HUDEP-2 (cell line): ENCODE measurements around the gene MYO15A.

Experiments used
- DNase-seq, 76 experiments: peaks; one replicate each; lab custom pipeline; 2025; ENCODE audit not compliant: unreplicated experiment in 76 of 76; lab: John Stamatoyannopoulos, UW

Gene MYO15A

DNA sequence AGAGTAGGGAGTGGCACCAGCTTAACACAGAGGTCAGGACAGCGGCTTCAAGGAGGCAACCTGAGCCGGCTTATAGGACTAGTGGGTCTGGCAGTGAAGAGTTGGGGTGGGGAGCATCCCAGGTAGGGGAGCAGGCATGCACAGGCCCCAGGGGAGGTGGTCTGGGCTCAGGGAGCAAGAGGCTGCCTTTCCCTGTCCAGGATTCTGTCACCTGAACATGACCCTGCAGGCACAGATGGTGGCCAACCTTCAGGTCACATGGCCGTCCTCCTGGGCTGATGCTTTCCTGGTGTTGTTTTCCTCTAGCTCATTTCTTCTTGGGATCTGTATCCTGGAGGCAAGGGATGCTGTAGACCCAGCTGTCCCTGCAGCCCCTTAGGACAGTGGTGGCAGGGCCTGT, 3.5 kb upstream of the MYO15A start:
- no peak for DNase-seq

- DNase-seq, result no peak
Measured at GRCh38 chr17:18105595-18105994, 3.0 kb upstream of the MYO15A start.

DNA sequence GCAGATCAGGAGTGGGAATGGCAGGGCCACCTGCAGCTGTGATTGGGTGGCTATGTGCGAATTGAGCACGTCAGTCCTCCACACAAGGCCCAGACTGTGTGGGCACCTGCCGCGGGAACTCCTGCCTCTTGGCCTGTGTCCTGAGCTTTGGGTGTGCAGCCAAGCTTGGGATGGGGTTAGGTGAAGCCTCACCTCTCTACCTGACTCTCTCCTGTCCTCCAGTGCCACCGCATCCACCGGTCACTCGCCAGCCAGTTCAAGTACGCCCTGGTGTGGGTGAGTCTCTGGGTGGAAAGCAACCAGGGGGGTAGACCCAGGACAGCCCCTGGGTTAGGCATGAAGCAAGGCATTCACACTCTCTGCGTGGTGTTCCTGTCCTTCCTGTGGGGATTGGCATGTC, 2.3 kb upstream of the MYO15A start:
- DNase-seq, result no peak

- DNase-seq, result no peak
Measured at GRCh38 chr17:18107061-18107790, 1.3 kb upstream of the MYO15A start.

- DNase-seq, result no peak
Measured at GRCh38 chr17:18107971-18108370, 585 bp upstream of the MYO15A start.

DNA sequence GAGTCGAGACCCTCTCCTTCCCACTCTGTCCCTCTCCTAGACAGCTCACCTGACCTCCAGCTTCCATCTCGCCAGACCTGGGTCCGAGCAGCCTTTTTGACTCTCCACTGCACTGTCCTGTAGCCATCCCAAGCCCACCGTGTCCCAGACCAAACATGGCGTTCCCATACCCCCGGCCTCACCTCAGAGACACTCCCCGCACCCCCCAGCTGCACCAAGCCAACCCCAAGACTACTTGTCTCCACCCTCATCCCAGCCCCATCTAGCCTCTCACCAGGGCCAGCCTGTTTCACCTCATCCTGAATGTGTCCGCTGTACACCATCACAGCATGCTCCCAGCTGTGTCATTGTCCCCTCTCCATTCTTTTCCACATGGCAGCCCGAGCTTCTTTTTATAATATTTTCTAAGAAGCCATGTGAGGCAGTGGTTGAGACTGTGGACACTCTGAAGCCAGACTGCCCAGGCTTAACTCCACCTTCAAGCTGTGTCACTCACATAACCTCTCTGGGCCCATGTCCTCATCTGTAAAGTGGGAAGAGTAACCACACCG, 1.5 kb downstream of the MYO15A start:
- DNase-seq, result no peak

GRCh38 chr17:18110636-18111145, 2.1 kb downstream of the MYO15A start:
- no peak for DNase-seq

- no peak for DNase-seq
Measured at GRCh38 chr17:18111330-18111971, 2.9 kb downstream of the MYO15A start.

- no peak for DNase-seq
Measured at GRCh38 chr17:18115517-18115916, 7.0 kb downstream of the MYO15A start.

DNA sequence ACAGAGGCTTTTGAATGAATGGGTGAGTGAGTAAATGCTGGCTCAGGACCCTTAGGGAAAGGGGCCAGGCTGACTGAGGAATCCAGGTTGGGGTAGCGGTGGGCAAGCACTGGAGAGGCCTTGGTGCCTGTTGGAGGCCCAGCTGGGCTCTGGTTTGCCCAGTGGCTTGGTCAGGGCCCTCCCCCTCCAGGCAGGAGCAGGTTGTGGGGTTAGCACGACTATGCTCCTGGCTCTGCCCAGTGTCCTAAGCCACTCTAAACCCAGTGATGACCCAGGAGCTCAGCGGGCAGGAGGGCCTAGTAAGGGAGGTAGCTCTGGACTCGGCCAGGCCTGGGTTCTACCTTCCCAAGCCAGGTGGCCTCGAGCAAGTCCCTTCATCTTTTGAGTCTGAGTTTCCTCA, 7.5 kb downstream of the MYO15A start:
- DNase-seq, result no peak

DNA sequence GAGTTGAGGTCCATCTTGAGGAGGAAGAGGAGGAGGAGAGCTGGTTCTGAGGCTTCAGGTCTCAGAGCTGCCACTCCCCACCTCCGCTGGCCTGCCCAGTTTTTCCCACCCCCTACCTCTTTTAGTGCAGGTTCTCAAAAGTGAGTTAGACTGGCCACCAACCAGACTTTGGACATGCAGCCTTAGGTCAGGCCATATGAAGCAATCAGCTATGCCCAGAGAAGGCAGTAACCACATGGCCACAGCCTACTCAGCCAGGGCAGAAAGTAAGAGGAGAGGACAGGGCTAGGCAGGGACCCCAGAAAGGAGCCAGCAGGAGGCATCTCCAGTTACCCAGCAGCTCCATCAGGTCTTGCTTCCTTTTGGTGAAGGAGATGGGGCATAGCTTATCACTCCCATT, 9.0 kb downstream of the MYO15A start:
- no peak for DNase-seq

- no peak for DNase-seq
Measured at GRCh38 chr17:18117982-18118975, 9.7 kb downstream of the MYO15A start.

DNA sequence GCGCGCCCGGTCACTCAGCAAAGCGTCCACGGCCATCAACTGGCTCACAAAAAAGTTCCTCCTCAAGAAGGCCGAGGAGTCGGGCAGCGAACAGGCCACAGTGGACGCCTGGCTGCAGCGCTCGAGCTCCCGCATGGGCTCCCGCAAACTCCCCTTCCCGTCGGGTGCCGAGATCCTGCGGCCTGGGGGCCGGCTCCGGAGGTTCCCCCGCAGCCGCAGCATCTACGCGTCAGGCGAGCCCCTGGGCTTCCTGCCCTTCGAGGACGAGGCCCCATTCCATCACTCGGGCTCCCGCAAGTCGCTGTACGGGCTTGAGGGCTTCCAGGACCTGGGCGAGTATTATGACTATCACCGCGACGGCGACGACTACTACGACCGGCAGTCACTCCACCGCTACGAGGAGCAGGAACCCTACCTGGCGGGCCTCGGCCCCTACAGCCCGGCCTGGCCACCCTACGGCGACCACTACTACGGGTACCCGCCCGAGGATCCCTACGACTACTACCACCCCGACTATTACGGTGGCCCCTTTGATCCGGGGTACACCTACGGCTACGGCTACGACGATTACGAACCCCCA, 10.7 kb downstream of the MYO15A start:
- no peak for DNase-seq

DNA sequence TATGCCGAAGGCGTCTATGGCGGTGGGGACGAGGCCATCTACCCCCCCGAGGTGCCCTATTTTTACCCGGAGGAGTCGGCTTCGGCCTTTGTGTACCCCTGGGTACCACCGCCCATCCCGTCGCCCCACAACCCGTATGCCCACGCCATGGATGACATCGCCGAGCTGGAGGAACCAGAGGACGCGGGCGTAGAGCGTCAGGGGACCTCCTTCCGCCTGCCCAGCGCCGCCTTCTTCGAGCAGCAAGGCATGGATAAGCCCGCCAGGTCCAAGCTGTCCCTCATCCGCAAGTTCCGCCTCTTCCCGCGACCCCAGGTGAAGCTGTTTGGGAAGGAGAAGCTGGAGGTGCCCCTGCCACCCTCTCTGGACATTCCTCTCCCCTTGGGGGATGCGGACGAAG, 11.4 kb downstream of the MYO15A start:
- no peak for DNase-seq

DNA sequence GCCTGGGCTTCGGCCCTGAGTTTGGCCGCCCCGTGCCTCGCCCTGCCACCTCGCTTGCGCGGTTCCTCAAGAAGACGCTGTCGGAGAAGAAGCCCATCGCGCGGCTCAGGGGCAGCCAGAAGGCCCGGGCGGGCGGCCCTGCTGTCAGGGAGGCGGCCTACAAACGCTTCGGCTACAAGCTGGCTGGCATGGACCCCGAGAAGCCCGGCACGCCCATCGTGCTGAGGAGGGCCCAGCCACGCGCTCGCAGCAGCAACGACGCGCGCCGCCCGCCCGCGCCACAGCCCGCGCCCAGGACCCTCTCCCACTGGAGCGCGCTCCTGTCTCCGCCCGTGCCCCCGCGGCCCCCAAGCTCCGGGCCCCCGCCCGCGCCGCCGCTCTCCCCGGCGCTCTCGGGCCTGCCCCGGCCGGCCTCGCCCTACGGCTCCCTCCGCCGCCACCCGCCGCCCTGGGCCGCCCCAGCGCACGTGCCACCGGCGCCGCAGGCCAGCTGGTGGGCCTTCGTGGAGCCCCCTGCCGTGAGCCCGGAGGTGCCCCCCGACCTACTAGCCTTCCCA, 12.0 kb downstream of the MYO15A start:
- no peak for DNase-seq

- no peak for DNase-seq
Measured at GRCh38 chr17:18121144-18121910, 12.8 kb downstream of the MYO15A start.

GRCh38 chr17:18122990-18123753, 14.6 kb downstream of the MYO15A start:
- no peak for DNase-seq

DNA sequence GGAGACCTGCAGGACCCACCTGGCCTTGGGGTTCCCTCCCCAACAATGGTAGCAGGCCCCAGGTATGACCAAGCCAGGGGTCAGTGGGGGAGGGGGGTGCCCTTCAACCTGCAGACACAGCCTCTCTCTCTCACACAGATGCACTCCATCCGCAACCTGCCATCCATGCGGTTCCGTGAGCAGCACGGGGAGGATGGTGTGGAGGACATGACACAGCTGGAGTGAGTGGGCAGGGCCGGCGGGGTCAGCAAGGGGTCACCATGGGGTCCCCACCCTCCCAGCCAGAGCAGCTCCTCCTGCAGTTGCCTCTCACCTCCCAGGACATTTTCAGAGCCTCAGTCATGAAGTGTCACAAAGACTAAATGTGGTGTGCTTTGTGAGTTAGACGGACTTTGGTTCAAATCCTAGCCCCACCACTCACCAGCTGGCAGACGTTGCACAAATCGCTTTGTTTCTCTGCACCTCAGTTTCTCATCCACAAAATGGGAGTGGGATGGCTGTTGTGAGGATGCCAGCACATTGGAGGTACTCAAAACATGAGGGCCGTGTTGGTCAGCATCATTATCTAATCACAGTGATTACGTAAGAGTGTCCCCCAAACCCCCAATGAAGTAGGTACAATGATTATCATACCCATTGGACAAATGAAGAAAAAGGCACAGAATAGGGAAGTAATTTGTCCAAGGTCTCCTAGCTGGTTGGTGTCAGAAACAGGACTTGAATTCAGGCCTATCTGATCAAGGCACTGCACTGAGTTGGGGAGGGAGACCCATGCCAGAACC, 16.0 kb downstream of the MYO15A start:
- DNase-seq, result no peak
